HepG2 (cell line): ENCODE measurements around the gene ZIC4. TPM values are rescaled to one million over a fixed set of nuclear protein-coding genes. Genes with fewer than 3 reads are reported as not detected.
A peak's percentile ranks its signal among the peaks of the same experiment; 100 is the strongest.

Source experiments
- ATAC-seq: fragments of 200-7000 bp; cut with Tn5 transposase; 3 replicates; pipeline ENCODE4 v1.9.1; 2020; ENCODE audit warnings: mild to moderate bottlenecking, moderate library complexity
- BruUV-seq: library from RNA; stranded (reverse); fragments of 400-500 nt; replicated peaks from 2 replicates; lab custom pipeline; 2021; lab: Mats Ljungman, UMichigan
- CTCF ChIA-PET: fragments of 300-600 bp; formaldehyde crosslinking; extraction: SDS; loops from one replicate; lab custom pipeline; 2021; ENCODE audit warnings: low total read pairs, inconsistent platforms, low intra/inter-chr PET ratio; lab: Yijun Ruan, JAX
- POLR2A ChIA-PET: fragments of 350-600 bp; sonication (Branson Sonifier 250); formaldehyde crosslinking; loops from one replicate; lab custom pipeline; 2020; ENCODE audit warnings: antibody characterized with exemption, inconsistent platforms; lab: Yijun Ruan, JAX
- DNase-seq: peaks from one replicate; pipeline ENCODE4 v3.0.0-alpha.2; 2015; ENCODE audit warnings: low spot score
- FAIRE-seq: peaks from 3 replicates; lab custom pipeline; 2011; peaks lifted over from hg19 to GRCh38; lab: Jason Lieb, UNC
- H2AFZ ChIP-seq: one replicate; pipeline ENCODE4 v1.6.1; 2011; ENCODE audit warnings: low read length, inconsistent platforms
- H3K27ac ChIP-seq: fragments of 300-600 bp; 3 replicates; pipeline ENCODE4 v1.8.0; 2011; ENCODE audit warnings: mixed run types, mild to moderate bottlenecking, mixed read lengths, low read length, inconsistent platforms; ENCODE audit not compliant: insufficient read depth; ENCODE audit errors: extremely low read length
- H3K27me3 ChIP-seq, 2 experiments: fragments of 200-600 bp in 1 of 2; 2 replicates in 1 of 2; 3 replicates in 1 of 2; pipeline versions ENCODE4 v1.6.0 to v1.8.0; 2011; ENCODE audit warnings: low read length in 2 of 2, mild to moderate bottlenecking in 2 of 2, moderate library complexity in 2 of 2, inconsistent platforms in 1 of 2; ENCODE audit not compliant: insufficient read depth in 2 of 2, control insufficient read depth in 1 of 2
- H3K36me3 ChIP-seq, 2 experiments: fragments of 200-600 bp in 1 of 2; replicated peaks in 1 of 2; 2 replicates in 1 of 2; 3 replicates in 1 of 2; pipeline versions ENCODE4 v1.5.1 to v1.8.0; 2011; ENCODE audit warnings: low read length in 2 of 2, inconsistent platforms in 1 of 2; ENCODE audit not compliant: insufficient read depth in 2 of 2, control insufficient read depth in 1 of 2
- H3K4me1 ChIP-seq: 2 replicates; pipeline ENCODE4 v1.5.1; 2012; ENCODE audit warnings: low read length, inconsistent platforms; ENCODE audit not compliant: insufficient read depth
- H3K4me2 ChIP-seq: 2 replicates; pipeline ENCODE4 v1.6.0; 2011; ENCODE audit warnings: low read depth, low read length, inconsistent platforms
- H3K4me3 ChIP-seq, 3 experiments: fragments of 200-600 bp in 1 of 3; sonication (generic), shearing (Covaris generic) in 1 of 3; replicated peaks in 1 of 3; 2 replicates each; pipeline ENCODE4 v1.5.1; 2011 to 2016; ENCODE audit warnings: low read length in 3 of 3, inconsistent platforms in 2 of 3, low read depth in 2 of 3, mild to moderate bottlenecking in 2 of 3, control low read depth in 1 of 3, mixed read lengths in 1 of 3; ENCODE audit not compliant: insufficient read depth in 1 of 3
- H3K79me2 ChIP-seq: one replicate; pipeline ENCODE4 v1.6.1; 2011; ENCODE audit warnings: low read length, inconsistent platforms; ENCODE audit not compliant: insufficient read depth
- H3K9ac ChIP-seq: 2 replicates; pipeline ENCODE4 v1.6.0; 2011; ENCODE audit warnings: mild to moderate bottlenecking, low read depth, low read length, inconsistent platforms; ENCODE audit not compliant: insufficient read depth
- H3K9me3 ChIP-seq: 2 replicates; pipeline ENCODE4 v1.5.1; 2012; ENCODE audit warnings: mild to moderate bottlenecking, low read length
- H4K20me1 ChIP-seq: 2 replicates; pipeline ENCODE4 v1.6.0; 2011; ENCODE audit warnings: inconsistent platforms, mild to moderate bottlenecking, low read length, moderate library complexity; ENCODE audit not compliant: insufficient read depth
- FOXA1 ChIP-seq, 2 experiments: fragments of 450-650 bp in 1 of 2; sonication (generic) in 1 of 2; formaldehyde crosslinking in 1 of 2; IDR thresholded peaks; 2 replicates each; pipeline versions ENCODE4 v1.4.0 to v1.6.1; 2016 to 2020; ENCODE audit warnings: missing genetic modification reagents in 1 of 2
- HNRNPLL ChIP-seq: fragments of 200-400 bp; formaldehyde crosslinking; IDR thresholded peaks from 2 replicates; pipeline ENCODE4 v1.6.1; 2017; ENCODE audit warnings: mild to moderate bottlenecking, low read depth, low read length; ENCODE audit not compliant: poor library complexity, severe bottlenecking
- KDM6A ChIP-seq: IDR thresholded peaks from 2 replicates; pipeline ENCODE4 v1.6.1; 2016; ENCODE audit warnings: low read depth
- NFE2L2 ChIP-seq: fragments of 150-350 bp; IDR thresholded peaks from 2 replicates; pipeline ENCODE4 v1.6.1; 2014; ENCODE audit warnings: low read length
- NR2F2 ChIP-seq: IDR thresholded peaks from 2 replicates; pipeline ENCODE4 v1.6.1; 2012; ENCODE audit warnings: low read depth, inconsistent platforms, borderline replicate concordance
- PATZ1 ChIP-seq: sonication (generic); formaldehyde crosslinking; IDR thresholded peaks from 2 replicates; pipeline ENCODE4 v1.4.0; 2020; ENCODE audit warnings: missing genetic modification reagents
- PBX2 ChIP-seq: IDR thresholded peaks from 2 replicates; pipeline ENCODE4 v1.6.1; 2016; ENCODE audit warnings: control low read depth
- SOX13 ChIP-seq, 3 experiments: fragments of 450-650 bp in 1 of 3; sonication (generic) in 1 of 3; formaldehyde crosslinking in 1 of 3; IDR thresholded peaks in 2 of 3; conservative IDR thresholded peaks in 1 of 3; 2 replicates each; pipeline versions ENCODE4 v1.5.0 to v1.6.1; 2016 to 2020; ENCODE audit warnings: antibody characterized with exemption in 1 of 3, mild to moderate bottlenecking in 1 of 3, missing compliant biosample characterization in 1 of 3, missing genetic modification reagents in 1 of 3, moderate library complexity in 1 of 3
- TOE1 ChIP-seq: sonication (generic); formaldehyde crosslinking; IDR thresholded peaks from 2 replicates; pipeline ENCODE4 v1.4.0; 2020; ENCODE audit warnings: mild to moderate bottlenecking, missing genetic modification reagents
- ZFP1 ChIP-seq: IDR thresholded peaks from 2 replicates; pipeline ENCODE4 v1.6.1; 2016
- WGBS: methylation state at CpG from one replicate; pipeline ENCODE4 v1.1.6; 2017; ENCODE audit warnings: low lambda C conversion rate; 5-methylcytosine and 5-hydroxymethylcytosine counted together
- in situ Hi-C: cut with HindIII; loops from 2 replicates; pipeline ENCODE4 v1.10.0; 2017; ENCODE audit warnings: low pct_unique_long_range_greater_than_20kb; ENCODE audit not compliant: extremely low pct_ligation_motif_present
- intact Hi-C: fragments of 100-400 bp; cut with micrococcal nuclease; formaldehyde crosslinking; loops from one replicate; pipeline ENCODE4 v1.10.0; 2022; ENCODE audit not compliant: unreplicated experiment
- polyA plus RNA-seq, 8 experiments: library from polyadenylated mRNA; depleted of rRNA in 3 of 8; stranded (reverse) in 7 of 8; unstranded in 1 of 8; fragments of >200 nt; fragmentation: Illumina TruSeq in 4 of 8; extraction: Trizol in 4 of 8; gene quantifications; 2 replicates each; pipeline versions ENCODE4 v1.2.1 to v1.2.3, GENCODE V29; 2011 to 2016; ENCODE audit warnings: low read depth in 4 of 8, missing spikeins in 1 of 8, mixed read lengths in 1 of 8; ENCODE audit not compliant: insufficient read depth in 1 of 8
- total RNA-seq, 5 experiments: library from RNA; depleted of rRNA; stranded (reverse); fragments of >200 nt; fragmentation: Illumina TruSeq; extraction: Trizol; gene quantifications; 2 replicates each; pipeline ENCODE4 v1.2.3, GENCODE V29; 2016; ENCODE audit warnings: low read depth in 1 of 5

ZIC4 gene
- total and polyA plus RNA-seq, 2 of the 13 experiments (the other 11 are each of a cell fraction or from before 2014, with no cell fraction given), result not detected

DNA sequence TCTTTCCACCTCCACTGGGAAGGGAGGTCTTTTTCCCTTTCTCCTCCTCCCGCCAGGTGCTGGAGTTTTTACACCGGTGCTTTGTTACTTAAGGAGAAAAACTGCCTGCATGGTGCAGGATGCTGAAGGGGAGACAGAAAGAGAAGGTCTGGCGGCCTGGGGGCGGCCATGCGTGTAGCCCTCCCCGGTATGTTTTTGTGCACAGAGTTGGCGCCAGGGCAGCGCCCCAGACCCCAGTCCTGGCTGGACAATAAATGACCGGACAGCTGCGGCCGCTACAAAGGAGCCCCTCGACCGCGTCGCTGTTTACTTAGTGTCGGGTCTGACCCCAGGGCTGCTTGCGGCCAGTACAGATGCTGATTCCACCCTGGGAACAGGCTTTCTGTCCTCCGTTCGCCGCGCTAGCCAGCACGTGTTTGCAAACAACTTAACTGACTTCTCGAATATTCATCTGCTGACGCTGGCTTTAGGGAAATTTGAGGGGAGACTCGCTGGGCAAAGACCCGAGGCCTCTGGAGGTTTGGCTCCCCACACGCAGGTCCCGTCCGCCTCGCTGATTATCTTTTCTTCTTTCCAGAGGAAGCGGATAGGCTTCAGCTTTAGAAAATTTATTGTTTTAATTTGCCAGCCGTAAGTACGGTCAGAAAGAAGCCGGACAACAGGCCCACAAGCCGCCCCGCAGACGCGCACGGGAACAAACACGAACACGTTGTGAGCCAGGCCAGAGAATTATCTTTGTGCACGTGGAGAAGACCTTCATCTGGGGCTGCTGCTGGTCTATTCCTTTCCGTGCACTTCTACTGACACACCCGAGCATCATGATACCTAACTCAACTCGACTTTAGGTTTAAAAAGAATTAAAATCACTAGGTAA, 46.9 kb downstream of the ZIC4 start:
- no TSS peak for BruUV-seq
- intact Hi-C loops, result loop anchor here (10.0 kb wide), 2 partner anchors 255 to 1205 kb away; no protein-coding TSS in a partner anchor

More for the DNA sequence above, 46.9 kb downstream of the ZIC4 start:
- WGBS, result 38% methylated on average over 34 of the region's 45 CpGs
- Histone ChIP-seq H3K4me3 (no peak overlapping the region), H3K36me3 (no peaks in the 10 kb centered on the region), H4K20me1 (no peaks in the 10 kb centered on the region), H3K4me2 (no peak overlapping the region), H3K4me1 (no peaks in the 10 kb centered on the region), H3K27me3 (peaks cover 3 to 50% of the 10 kb centered on the region in 2 experiments; a peak in 4 of 5 replicates), H3K27ac (no peak overlapping the region), H3K79me2 (no peaks in the 10 kb centered on the region), H3K9me3 (no peaks in the 10 kb centered on the region), H3K9ac (no peak overlapping the region), H2AFZ (no peak overlapping the region)
- in situ Hi-C loops, result no loop called here
- TF ChIP-seq PBX2 (no peak), NR2F2 (no peak), PATZ1 (CRISPR knock-in tag) (0 out of 2 replicates have a peak, but pooled peaks have one; percentile 19), FOXA1 (IDR thresholded peaks at IDR 0.05) (no peak), FOXA1 (CRISPR knock-in tag; IDR thresholded peaks at IDR 0.05) (peak; percentile 40; the same call in 1 of the 2 replicates), SOX13 (IDR thresholded peaks at IDR 0.05) (no peak), SOX13 (CRISPR knock-in tag; conservative IDR thresholded peaks at IDR 0.05 in 1 of 2, IDR thresholded peaks at IDR 0.05 in 1 of 2) (no peak), TOE1 (CRISPR knock-in tag) (no peak), KDM6A (no peak), NFE2L2 (no peak), ZFP1 (CRISPR knock-in tag) (no peak), HNRNPLL (no peak)
- ATAC-seq, result peak; percentile 37; the same call in 2 of the 3 replicates
- FAIRE-seq, result no peak
- ChIA-PET POLR2A (no interaction called here), CTCF (no interaction called here)
- no peak for DNase-seq
